HG03280 (cell line): ENCODE data around the gene GBP3.
"Not testable (repeated sequence)": the region's sequence is repeated elsewhere in the genome, so short reads cannot be mapped to it uniquely, and the experiment has no call there.

Experiments used
- ATAC-seq: cut with Tn5 transposase; IDR thresholded peaks from one replicate; pipeline ENCODE4 v1.9.1; 2021; ENCODE audit warnings: mild to moderate bottlenecking, moderate library complexity; ENCODE audit not compliant: unreplicated experiment

The GBP3 gene

GRCh38 chr1:88980870-88981269 lies 41.8 kb downstream of the GBP3 start:
- no peak for ATAC-seq

GRCh38 chr1:88979749-88980116 lies 42.9 kb downstream of the GBP3 start:
- ATAC-seq: no peak

- ATAC-seq: no peak
Measured at GRCh38 chr1:88979054-88979748, 43.5 kb downstream of the GBP3 start.

GRCh38 chr1:88976235-88976634 lies 46.4 kb downstream of the GBP3 start:
- ATAC-seq: no peak

- ATAC-seq: not testable (repeated sequence)
Measured at GRCh38 chr1:88974616-88975172, 48.0 kb downstream of the GBP3 start.

- no peak for ATAC-seq
Measured at GRCh38 chr1:88973520-88974137, 49.0 kb downstream of the GBP3 start.

GRCh38 chr1:88961647-88962275 lies 60.9 kb downstream of the GBP3 start:
- no peak for ATAC-seq

- ATAC-seq: no peak
Measured at GRCh38 chr1:88961081-88961480, 61.6 kb downstream of the GBP3 start.
